ENCODE measurements around the gene RMDN2.
"Not testable (repeated sequence)": the region's sequence is repeated elsewhere in the genome, so short reads cannot be mapped to it uniquely, and the experiment has no call there.

Gene RMDN2

DNA sequence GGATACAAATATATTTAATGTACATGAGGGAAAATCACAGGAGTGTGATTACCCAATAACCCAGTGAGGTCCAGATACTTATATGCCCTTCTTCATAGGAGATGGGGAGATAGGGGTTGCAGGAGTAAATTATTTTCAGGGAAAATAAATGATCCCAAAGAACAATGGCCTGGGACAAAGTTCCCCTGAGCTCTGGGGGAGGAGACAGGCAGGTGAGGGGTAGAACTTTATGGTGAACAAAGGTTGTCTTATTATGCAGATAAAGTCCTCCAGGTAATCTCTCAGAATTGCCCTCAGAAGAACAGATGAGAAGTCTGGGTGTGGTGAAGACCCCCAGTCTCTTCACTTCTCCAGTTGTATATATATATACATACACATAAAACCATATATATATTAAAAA is 22.1 kb upstream of the RMDN2 start:
- no peak for DNase-seq

GRCh38 chr2:37904425-37904824 is 20.7 kb upstream of the RMDN2 start:
- DNase-seq, result no peak

DNA sequence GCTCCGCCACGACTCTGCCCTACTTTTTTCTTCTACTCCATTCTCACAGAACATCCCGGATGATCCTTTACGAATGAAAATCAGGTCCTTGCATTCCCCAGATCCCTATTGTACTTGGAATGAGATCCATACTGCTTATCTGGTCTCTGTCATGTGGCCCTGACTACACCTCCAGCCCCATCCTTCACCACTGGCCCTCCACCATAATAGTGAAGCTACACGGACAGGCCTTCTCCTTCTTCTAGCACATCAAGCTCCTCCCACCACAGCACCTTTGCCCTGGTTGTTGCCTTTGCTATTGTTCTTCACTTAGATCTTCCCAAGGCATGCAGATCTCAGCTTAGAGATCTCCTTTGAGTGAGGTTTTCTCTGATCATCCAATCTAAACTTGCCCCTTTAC is 20.1 kb upstream of the RMDN2 start:
- DNase-seq, result no peak

- DNase-seq, result no peak
Observed at GRCh38 chr2:37906131-37906530, 19.0 kb upstream of the RMDN2 start.

- no peak for DNase-seq
Observed at GRCh38 chr2:37907501-37908225, 17.4 kb upstream of the RMDN2 start.

- no peak for DNase-seq
Observed at GRCh38 chr2:37911296-37911873, 13.7 kb upstream of the RMDN2 start.

GRCh38 chr2:37912056-37912455 is 13.0 kb upstream of the RMDN2 start:
- no peak for DNase-seq

DNA sequence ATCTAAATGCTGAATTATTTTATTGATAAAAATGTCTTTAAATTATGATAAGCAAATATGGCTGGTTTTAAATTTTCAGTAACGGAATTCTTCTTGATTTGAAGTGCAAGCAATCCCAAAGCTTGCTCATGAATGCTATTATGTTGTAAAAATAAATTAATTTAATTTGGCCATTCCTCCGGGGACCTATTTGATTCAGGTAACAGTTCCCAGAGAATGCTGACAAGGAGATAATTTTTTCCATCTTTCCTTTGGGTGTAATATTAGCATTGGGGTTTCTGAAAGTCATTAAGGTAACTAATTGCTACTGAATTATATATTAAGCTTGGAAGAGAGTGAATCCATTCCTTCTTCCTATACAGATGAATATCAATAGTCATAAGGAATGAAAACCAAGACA is 12.5 kb upstream of the RMDN2 start:
- no peak for DNase-seq

- DNase-seq, result no peak
Observed at GRCh38 chr2:37914340-37914739, 10.7 kb upstream of the RMDN2 start.

DNA sequence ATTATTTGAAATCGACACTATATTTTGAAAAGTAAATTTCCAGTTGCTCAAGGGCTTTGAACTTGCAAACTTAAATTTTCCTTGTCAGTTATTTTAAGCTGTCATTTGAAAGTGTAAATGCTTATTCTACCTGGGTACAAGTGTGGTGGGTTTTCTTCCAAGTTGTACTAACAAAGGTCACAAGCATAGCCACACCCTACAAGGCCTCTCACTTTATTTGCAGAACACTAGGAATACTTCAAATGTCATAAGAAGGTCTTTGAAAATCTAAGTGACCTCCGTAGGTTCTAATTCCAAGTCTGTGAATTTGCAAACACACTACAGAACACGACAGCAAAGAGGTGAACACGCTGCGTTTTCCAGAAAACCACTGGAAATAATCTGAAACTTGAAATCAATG is 9.3 kb upstream of the RMDN2 start:
- no peak for DNase-seq

DNA sequence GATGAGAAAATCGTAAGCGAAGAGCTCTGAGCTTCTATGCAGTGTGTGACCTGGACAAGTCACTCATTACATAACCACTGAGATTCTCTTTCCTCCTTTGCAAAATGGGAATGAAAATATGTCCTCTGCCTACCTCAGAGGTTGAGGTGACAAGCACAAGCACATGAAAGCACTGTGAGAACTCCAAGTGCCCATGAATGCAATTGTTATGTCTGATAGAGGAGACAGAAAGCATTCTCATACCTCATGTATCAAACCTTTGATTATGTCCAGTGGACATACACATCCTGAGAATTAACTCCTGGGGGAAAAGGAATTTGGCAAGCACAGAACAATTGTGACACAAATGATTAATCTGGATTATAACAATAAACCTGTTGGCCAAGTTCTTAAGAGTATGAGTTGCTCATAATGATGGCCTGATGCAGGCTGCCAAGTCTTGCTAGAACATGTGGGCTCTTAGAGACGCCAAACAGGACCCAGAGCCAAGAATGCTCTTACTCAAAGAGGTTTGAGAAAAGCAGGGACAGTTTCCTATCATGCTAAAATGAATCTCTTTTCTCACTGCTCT is 8.5 kb upstream of the RMDN2 start:
- no peak for DNase-seq

GRCh38 chr2:37917281-37918228 is 7.5 kb upstream of the RMDN2 start:
- no peak for DNase-seq

- no peak for DNase-seq
Observed at GRCh38 chr2:37918742-37919186, 6.3 kb upstream of the RMDN2 start.

GRCh38 chr2:37919631-37920032 is 5.5 kb upstream of the RMDN2 start:
- no peak for DNase-seq

GRCh38 chr2:37920570-37920969 is 4.5 kb upstream of the RMDN2 start:
- no peak for DNase-seq

DNA sequence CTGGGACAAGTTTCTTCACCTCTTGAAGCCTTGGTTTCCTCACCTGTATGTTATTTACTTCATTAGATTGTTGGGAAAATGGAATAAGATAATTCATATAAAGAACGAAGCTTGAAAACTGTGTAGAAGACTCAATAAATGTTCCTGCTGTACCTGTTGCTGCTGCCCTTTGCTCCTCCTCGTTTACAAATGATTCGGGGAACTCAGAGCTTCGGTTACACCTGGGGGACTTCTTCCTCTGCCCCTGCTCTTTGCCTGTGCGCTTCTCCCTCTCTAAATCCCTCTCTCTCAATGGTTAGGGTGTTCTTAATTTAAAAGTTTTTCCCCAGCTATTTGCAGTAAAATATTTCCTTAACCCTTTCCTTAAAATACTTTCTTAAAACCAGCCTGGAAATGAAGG is 3.3 kb upstream of the RMDN2 start:
- no peak for DNase-seq

GRCh38 chr2:37923308-37924055 is 1.6 kb upstream of the RMDN2 start:
- DNase-seq, result no peak

DNA sequence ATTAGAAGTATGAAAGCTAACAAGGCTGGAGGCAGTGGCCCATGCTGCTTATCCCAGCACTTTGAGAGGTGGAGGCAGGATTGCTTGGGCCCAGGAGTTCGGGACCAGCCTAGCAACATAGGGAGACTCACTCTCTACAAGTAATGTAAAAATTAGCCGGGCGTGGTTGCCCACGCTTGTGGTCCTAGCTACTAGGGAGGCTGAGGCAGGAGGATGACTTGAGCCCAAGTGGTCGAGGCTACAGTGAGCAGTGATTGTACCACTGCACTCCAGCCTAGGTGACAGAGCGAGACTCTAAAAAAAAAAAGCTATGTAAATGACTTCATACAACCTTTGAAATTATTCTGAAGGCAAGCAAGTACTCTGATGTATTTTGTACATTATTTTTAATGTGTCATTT is 1.5 kb downstream of the RMDN2 start:
- DNase-seq, result no peak

GRCh38 chr2:37928377-37928776 is 3.3 kb downstream of the RMDN2 start:
- DNase-seq, result no peak

GRCh38 chr2:37930392-37930791 is 5.3 kb downstream of the RMDN2 start:
- DNase-seq, result not testable (repeated sequence)

- DNase-seq, result not testable (repeated sequence)
Observed at GRCh38 chr2:37932873-37933272, 7.8 kb downstream of the RMDN2 start.

Measured in NCI-H2171 treated with DMSO at 0.1 percent for 48 hours (cell line).